Upper lobe of right lung (tissue), 1 donor: ENCODE data around the gene PTGDR. TPM values are rescaled to one million over a fixed set of nuclear protein-coding genes. Genes with fewer than 3 reads are reported as not detected.

Source experiments
- ATAC-seq: fragments of 200-7000 bp; cut with Tn5 transposase; one replicate; pipeline ENCODE4 v1.9.1; 2020; ENCODE audit warnings: mild to moderate bottlenecking, moderate library complexity
- DNase-seq: peaks from one replicate; pipeline ENCODE4 v3.0.0-alpha.2; 2020
- H3K27ac ChIP-seq: fragments of 200-600 bp; one replicate; pipeline ENCODE4 v1.8.0; 2022
- H3K27me3 ChIP-seq: fragments of 200-600 bp; one replicate; pipeline ENCODE4 v1.8.0; 2022; ENCODE audit warnings: mild to moderate bottlenecking
- H3K36me3 ChIP-seq: fragments of 200-600 bp; one replicate; pipeline ENCODE4 v1.8.0; 2022
- H3K4me1 ChIP-seq: fragments of 200-600 bp; one replicate; pipeline ENCODE4 v1.8.0; 2022
- H3K4me3 ChIP-seq: fragments of 200-600 bp; one replicate; pipeline ENCODE4 v1.8.0; 2022; ENCODE audit warnings: mild to moderate bottlenecking
- H3K9me3 ChIP-seq: fragments of 200-600 bp; one replicate; pipeline ENCODE4 v1.8.0; 2022
- intact Hi-C: fragments of 100-400 bp; cut with DNase I; formaldehyde crosslinking; loops from one replicate; pipeline ENCODE4 v1.11.0; 2022
- total RNA-seq: library from RNA; stranded (reverse); fragmentation: NEBNext Ultra II Directional; extraction: Animal tissue kit (Norgen Biotek cat#: 25700); gene quantifications from one replicate; pipeline ENCODE4 v1.2.1, GENCODE V29; 2021
- TF ChIP-seq, protein P1 (sequence below): fragments of 200-600 bp; IDR thresholded peaks from one replicate; pipeline ENCODE4 v1.8.0; 2022; ENCODE audit warnings: antibody characterized with exemption
- donor health status: DM: no; HTN: yes; CAD: no; lungs with severe emphysema.

PTGDR gene
- total RNA-seq, 1 donor from 2014 or later, result 1.6 TPM

DNA sequence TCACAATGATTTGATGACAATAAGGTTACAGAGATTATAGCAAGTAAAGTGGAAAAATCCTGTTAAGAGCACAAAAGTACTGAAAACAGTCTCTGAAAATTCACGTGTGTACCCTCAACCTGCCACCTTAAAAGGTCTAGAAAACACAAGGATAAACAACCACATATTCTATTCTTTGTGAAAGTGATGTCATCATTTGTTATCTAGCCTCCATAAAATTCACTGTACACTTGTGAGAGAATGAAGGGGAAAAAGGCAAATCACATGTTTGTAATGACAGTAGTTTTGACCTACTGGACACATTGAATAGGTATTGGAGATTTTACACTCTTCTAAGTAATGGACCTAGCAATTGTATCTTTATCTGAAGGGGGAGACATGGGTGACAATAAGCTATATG lies 4.0 kb downstream of the PTGDR start:
- no peak for ATAC-seq
- no peak for DNase-seq
- H3K9me3 ChIP-seq, result no peaks in the 10 kb centered on the region
- TF ChIP-seq, protein P1, sequence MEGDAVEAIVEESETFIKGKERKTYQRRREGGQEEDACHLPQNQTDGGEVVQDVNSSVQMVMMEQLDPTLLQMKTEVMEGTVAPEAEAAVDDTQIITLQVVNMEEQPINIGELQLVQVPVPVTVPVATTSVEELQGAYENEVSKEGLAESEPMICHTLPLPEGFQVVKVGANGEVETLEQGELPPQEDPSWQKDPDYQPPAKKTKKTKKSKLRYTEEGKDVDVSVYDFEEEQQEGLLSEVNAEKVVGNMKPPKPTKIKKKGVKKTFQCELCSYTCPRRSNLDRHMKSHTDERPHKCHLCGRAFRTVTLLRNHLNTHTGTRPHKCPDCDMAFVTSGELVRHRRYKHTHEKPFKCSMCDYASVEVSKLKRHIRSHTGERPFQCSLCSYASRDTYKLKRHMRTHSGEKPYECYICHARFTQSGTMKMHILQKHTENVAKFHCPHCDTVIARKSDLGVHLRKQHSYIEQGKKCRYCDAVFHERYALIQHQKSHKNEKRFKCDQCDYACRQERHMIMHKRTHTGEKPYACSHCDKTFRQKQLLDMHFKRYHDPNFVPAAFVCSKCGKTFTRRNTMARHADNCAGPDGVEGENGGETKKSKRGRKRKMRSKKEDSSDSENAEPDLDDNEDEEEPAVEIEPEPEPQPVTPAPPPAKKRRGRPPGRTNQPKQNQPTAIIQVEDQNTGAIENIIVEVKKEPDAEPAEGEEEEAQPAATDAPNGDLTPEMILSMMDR, result no peak
- H3K36me3 ChIP-seq, result no peaks in the 10 kb centered on the region
- H3K4me3 ChIP-seq, result no peak overlapping the region
- no peak overlapping the region for H3K27ac ChIP-seq
- intact Hi-C loops, result no loop called here
- H3K4me1 ChIP-seq, result peaks cover 10% of the 10 kb centered on the region
- H3K27me3 ChIP-seq, result peaks cover 27% of the 10 kb centered on the region

DNA sequence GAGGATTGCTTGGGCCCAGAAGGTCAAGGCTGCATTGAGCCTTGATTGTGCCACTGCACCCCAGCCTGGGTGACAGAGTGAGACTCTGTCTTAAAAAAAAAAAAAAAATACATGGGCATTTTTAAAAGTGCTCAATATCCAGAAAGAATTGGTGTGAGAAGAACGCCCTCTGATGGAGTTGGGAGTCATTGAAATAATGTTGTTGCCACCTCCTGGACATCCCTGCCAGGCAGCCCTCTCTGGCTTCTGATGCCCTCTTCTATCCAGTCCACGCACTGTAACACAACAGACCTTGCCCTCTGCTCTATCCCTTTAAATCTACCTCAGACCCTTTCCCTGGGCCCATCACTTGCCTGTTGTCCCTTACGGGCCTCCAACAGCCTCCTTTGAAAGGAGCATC lies 4.9 kb downstream of the PTGDR start:
- DNase-seq (no peak), ATAC-seq (no peak)
- H3K4me1 ChIP-seq, result peaks cover 2% of the 10 kb centered on the region
- H3K9me3 ChIP-seq, result no peaks in the 10 kb centered on the region
- TF ChIP-seq, protein P1, result no peak
- no peak overlapping the region for H3K27ac ChIP-seq
- intact Hi-C loops, result no loop called here
- H3K36me3 ChIP-seq, result no peaks in the 10 kb centered on the region
- H3K4me3 ChIP-seq, result no peak overlapping the region
- H3K27me3 ChIP-seq, result peaks cover 24% of the 10 kb centered on the region

- no peaks in the 10 kb centered on the region for H3K4me1 ChIP-seq
- ATAC-seq, result no peak
- H3K27me3 ChIP-seq, result no peaks in the 10 kb centered on the region
- TF ChIP-seq, protein P1, result no peak
- H3K27ac ChIP-seq, result no peak overlapping the region
- no peaks in the 10 kb centered on the region for H3K36me3 ChIP-seq
- no peaks in the 10 kb centered on the region for H3K9me3 ChIP-seq
- no peak for DNase-seq
- no peak overlapping the region for H3K4me3 ChIP-seq
- intact Hi-C loops, result no loop called here
Observed at GRCh38 chr14:52275372-52275771, 7.9 kb downstream of the PTGDR start.

GRCh38 chr14:52277552-52277951 lies 10.1 kb downstream of the PTGDR start:
- TF ChIP-seq, protein P1, result no peak
- ATAC-seq (no peak), DNase-seq (no peak)
- H3K9me3 ChIP-seq, result no peaks in the 10 kb centered on the region
- H3K4me3 ChIP-seq, result no peak overlapping the region
- H3K27ac ChIP-seq, result no peak overlapping the region
- H3K27me3 ChIP-seq, result no peaks in the 10 kb centered on the region
- no peaks in the 10 kb centered on the region for H3K4me1 ChIP-seq
- intact Hi-C loops, result no loop called here
- H3K36me3 ChIP-seq, result no peaks in the 10 kb centered on the region

GRCh38 chr14:52279408-52279807 lies 11.9 kb downstream of the PTGDR start:
- no peak overlapping the region for H3K27ac ChIP-seq
- DNase-seq, result no peak

More at GRCh38 chr14:52279408-52279807, 11.9 kb downstream of the PTGDR start:
- Histone ChIP-seq H3K4me3 (no peak overlapping the region), H3K36me3 (no peaks in the 10 kb centered on the region), H3K27me3 (no peaks in the 10 kb centered on the region), H3K9me3 (no peaks in the 10 kb centered on the region), H3K4me1 (no peaks in the 10 kb centered on the region)
- ATAC-seq, result no peak
- intact Hi-C loops, result no loop called here
- TF ChIP-seq, protein P1, result no peak
